HepG2 (cell line): ENCODE results near the gene PTGR1. TPM values are rescaled to one million over a fixed set of nuclear protein-coding genes. Genes with fewer than 3 reads are reported as not detected.

Source experiments
- AGO2 ChIP-seq: fragments of 200-400 bp; formaldehyde crosslinking; optimal IDR thresholded peaks from 2 replicates; pipeline ENCODE3; 2017; ENCODE audit warnings: mild to moderate bottlenecking, low read depth, low read length, moderate library complexity
- FOSL2 ChIP-seq: sonication (generic); formaldehyde crosslinking; IDR thresholded peaks from 2 replicates; pipeline ENCODE4 v1.4.0; 2020; ENCODE audit warnings: missing genetic modification reagents
- GATAD2A ChIP-seq: IDR thresholded peaks from 2 replicates; pipeline ENCODE4 v1.6.1; 2016
- JDP2 ChIP-seq: sonication (generic); formaldehyde crosslinking; IDR thresholded peaks from 2 replicates; pipeline ENCODE4 v1.8.1; 2022; ENCODE audit warnings: missing genetic modification reagents, borderline replicate concordance
- KAT2B ChIP-seq: fragments of 150-350 bp; IDR thresholded peaks from 2 replicates; pipeline ENCODE4 v1.6.1; 2014; ENCODE audit warnings: low read depth, low read length, borderline replicate concordance
- MLLT10 ChIP-seq: sonication (generic); formaldehyde crosslinking; IDR thresholded peaks from 2 replicates; pipeline ENCODE4 v1.4.0; 2020; ENCODE audit warnings: missing genetic modification reagents
- NRL ChIP-seq: sonication (generic); formaldehyde crosslinking; IDR thresholded peaks from 2 replicates; pipeline ENCODE4 v1.5.0; 2020; ENCODE audit warnings: missing genetic modification reagents, mild to moderate bottlenecking, moderate library complexity, borderline replicate concordance
- PLRG1 ChIP-seq: fragments of 450-650 bp; conservative IDR thresholded peaks from 2 replicates; pipeline ENCODE4 v1.6.1; 2016
- REPIN1 ChIP-seq: sonication (generic); formaldehyde crosslinking; IDR thresholded peaks from 2 replicates; pipeline ENCODE4 v1.8.0; 2022; ENCODE audit warnings: missing genetic modification reagents, low read depth, mild to moderate bottlenecking, borderline replicate concordance
- RFXAP ChIP-seq: sonication (generic); formaldehyde crosslinking; IDR thresholded peaks from 2 replicates; pipeline ENCODE4 v1.4.0; 2020; ENCODE audit warnings: missing genetic modification reagents, borderline replicate concordance
- ZBTB7B ChIP-seq: sonication (generic); formaldehyde crosslinking; IDR thresholded peaks from 2 replicates; pipeline ENCODE4 v1.4.0; 2020; ENCODE audit warnings: missing genetic modification reagents
- ZFP90 ChIP-seq: sonication (generic); formaldehyde crosslinking; IDR thresholded peaks from 2 replicates; pipeline ENCODE4 v1.8.0; 2022; ENCODE audit warnings: missing genetic modification reagents, mild to moderate bottlenecking, inconsistent platforms, borderline replicate concordance
- ZNF180 ChIP-seq: sonication (generic); formaldehyde crosslinking; IDR thresholded peaks from 2 replicates; pipeline ENCODE4 v1.4.0; 2020; ENCODE audit warnings: low read depth, missing genetic modification reagents, borderline replicate concordance
- ZNF576 ChIP-seq: sonication (generic); formaldehyde crosslinking; IDR thresholded peaks from 2 replicates; pipeline ENCODE4 v1.4.0; 2020; ENCODE audit warnings: mild to moderate bottlenecking, missing genetic modification reagents
- ZSCAN12 ChIP-seq: sonication (generic); formaldehyde crosslinking; IDR thresholded peaks from 2 replicates; pipeline ENCODE4 v1.9.0; 2021; ENCODE audit warnings: mild to moderate bottlenecking, missing genetic modification reagents
- ZSCAN9 ChIP-seq: IDR thresholded peaks from 2 replicates; pipeline ENCODE4 v1.6.1; 2016; ENCODE audit warnings: borderline replicate concordance
- polyA plus RNA-seq, 8 experiments: library from polyadenylated mRNA; depleted of rRNA in 3 of 8; stranded (reverse) in 7 of 8; unstranded in 1 of 8; fragments of >200 nt; fragmentation: Illumina TruSeq in 4 of 8; extraction: Trizol in 4 of 8; gene quantifications; 2 replicates each; pipeline versions ENCODE4 v1.2.1 to v1.2.3, GENCODE V29; 2011 to 2016; ENCODE audit warnings: low read depth in 4 of 8, missing spikeins in 1 of 8, mixed read lengths in 1 of 8; ENCODE audit not compliant: insufficient read depth in 1 of 8
- total RNA-seq, 5 experiments: library from RNA; depleted of rRNA; stranded (reverse); fragments of >200 nt; fragmentation: Illumina TruSeq; extraction: Trizol; gene quantifications; 2 replicates each; pipeline ENCODE4 v1.2.3, GENCODE V29; 2016; ENCODE audit warnings: low read depth in 1 of 5
- TF ChIP-seq, protein P1 (sequence below): fragments of 450-650 bp; IDR thresholded peaks from 2 replicates; pipeline ENCODE4 v1.6.1; 2017; ENCODE audit warnings: mild to moderate bottlenecking
- TF ChIP-seq, protein P2 (sequence below): sonication (generic); formaldehyde crosslinking; IDR thresholded peaks from 2 replicates; pipeline ENCODE4 v1.4.0; 2020; ENCODE audit warnings: low read depth, missing genetic modification reagents

The PTGR1 gene
- total and polyA plus RNA-seq, 2 of the 13 experiments (the other 11 are each of a cell fraction or from before 2014, with no cell fraction given), result 6.0 to 15.8 TPM

DNA sequence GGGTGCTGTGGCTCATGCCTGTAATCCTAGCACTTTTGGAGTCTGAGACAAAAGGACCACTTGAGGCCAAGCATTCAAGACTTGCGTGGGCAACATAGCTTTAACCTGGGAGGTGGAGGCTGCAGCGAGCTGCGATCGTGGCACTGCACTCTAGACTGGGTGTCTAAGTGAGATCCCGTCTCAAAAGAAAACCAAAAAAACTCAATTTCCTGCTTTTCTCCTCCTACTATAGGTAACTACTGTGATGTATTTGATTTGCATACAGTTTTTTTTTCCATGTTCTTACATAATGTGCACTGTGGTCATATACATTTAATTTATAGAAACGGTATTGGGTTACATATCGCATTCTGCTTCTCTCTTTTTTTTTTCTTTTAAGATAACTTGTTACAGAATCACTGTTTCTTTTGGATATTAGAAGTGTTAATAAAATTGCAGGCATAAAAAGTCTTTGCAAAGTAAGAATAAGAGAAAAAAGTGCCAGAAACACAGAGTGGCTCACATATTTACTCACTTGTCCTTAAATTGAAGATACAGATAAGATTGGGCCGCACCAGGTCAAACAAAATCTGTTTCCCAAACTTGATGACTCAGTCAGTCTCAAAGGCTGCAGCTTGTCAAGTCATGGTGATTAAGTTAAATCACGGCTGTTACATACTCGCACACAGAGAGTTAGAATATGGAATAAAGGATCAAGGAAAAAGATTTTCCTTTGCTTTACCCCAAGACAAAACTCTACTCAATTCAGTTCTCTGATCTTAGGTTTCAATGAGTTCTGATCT lies 2.0 kb upstream of the PTGR1 start (continued):
- TF ChIP-seq GATAD2A (CRISPR knock-in tag), result 0 out of 2 replicates have a peak, but pooled peaks have one; percentile 15
- TF ChIP-seq ZNF180 (CRISPR knock-in tag), result no peak
- no peak for TF ChIP-seq REPIN1 (CRISPR knock-in tag)
- TF ChIP-seq ZFP90 (CRISPR knock-in tag), result no peak
- TF ChIP-seq, protein P1, sequence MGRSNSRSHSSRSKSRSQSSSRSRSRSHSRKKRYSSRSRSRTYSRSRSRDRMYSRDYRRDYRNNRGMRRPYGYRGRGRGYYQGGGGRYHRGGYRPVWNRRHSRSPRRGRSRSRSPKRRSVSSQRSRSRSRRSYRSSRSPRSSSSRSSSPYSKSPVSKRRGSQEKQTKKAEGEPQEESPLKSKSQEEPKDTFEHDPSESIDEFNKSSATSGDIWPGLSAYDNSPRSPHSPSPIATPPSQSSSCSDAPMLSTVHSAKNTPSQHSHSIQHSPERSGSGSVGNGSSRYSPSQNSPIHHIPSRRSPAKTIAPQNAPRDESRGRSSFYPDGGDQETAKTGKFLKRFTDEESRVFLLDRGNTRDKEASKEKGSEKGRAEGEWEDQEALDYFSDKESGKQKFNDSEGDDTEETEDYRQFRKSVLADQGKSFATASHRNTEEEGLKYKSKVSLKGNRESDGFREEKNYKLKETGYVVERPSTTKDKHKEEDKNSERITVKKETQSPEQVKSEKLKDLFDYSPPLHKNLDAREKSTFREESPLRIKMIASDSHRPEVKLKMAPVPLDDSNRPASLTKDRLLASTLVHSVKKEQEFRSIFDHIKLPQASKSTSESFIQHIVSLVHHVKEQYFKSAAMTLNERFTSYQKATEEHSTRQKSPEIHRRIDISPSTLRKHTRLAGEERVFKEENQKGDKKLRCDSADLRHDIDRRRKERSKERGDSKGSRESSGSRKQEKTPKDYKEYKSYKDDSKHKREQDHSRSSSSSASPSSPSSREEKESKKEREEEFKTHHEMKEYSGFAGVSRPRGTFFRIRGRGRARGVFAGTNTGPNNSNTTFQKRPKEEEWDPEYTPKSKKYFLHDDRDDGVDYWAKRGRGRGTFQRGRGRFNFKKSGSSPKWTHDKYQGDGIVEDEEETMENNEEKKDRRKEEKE, result no peak
- no peak for TF ChIP-seq PLRG1
- no peak for TF ChIP-seq ZNF576 (CRISPR knock-in tag)
- no peak for TF ChIP-seq KAT2B
- no peak for TF ChIP-seq AGO2
- no peak for TF ChIP-seq ZSCAN9
- TF ChIP-seq NRL (CRISPR knock-in tag), result no peak
- TF ChIP-seq RFXAP (CRISPR knock-in tag), result no peak
- TF ChIP-seq ZBTB7B (CRISPR knock-in tag), result no peak
- no peak for TF ChIP-seq MLLT10 (CRISPR knock-in tag)
- TF ChIP-seq, protein P2, sequence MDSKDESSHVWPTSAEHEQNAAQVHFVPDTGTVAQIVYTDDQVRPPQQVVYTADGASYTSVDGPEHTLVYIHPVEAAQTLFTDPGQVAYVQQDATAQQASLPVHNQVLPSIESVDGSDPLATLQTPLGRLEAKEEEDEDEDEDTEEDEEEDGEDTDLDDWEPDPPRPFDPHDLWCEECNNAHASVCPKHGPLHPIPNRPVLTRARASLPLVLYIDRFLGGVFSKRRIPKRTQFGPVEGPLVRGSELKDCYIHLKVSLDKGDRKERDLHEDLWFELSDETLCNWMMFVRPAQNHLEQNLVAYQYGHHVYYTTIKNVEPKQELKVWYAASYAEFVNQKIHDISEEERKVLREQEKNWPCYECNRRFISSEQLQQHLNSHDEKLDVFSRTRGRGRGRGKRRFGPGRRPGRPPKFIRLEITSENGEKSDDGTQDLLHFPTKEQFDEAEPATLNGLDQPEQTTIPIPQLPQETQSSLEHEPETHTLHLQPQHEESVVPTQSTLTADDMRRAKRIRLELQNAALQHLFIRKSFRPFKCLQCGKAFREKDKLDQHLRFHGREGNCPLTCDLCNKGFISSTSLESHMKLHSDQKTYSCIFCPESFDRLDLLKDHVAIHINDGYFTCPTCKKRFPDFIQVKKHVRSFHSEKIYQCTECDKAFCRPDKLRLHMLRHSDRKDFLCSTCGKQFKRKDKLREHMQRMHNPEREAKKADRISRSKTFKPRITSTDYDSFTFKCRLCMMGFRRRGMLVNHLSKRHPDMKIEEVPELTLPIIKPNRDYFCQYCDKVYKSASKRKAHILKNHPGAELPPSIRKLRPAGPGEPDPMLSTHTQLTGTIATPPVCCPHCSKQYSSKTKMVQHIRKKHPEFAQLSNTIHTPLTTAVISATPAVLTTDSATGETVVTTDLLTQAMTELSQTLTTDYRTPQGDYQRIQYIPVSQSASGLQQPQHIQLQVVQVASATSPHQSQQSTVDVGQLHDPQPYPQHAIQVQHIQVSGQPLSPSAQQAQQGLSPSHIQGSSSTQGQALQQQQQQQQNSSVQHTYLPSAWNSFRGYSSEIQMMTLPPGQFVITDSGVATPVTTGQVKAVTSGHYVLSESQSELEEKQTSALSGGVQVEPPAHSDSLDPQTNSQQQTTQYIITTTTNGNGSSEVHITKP, result no peak
- no peak for TF ChIP-seq ZSCAN12 (CRISPR knock-in tag)
- TF ChIP-seq FOSL2 (CRISPR knock-in tag), result peak; percentile 91
- TF ChIP-seq JDP2 (CRISPR knock-in tag), result no peak
